K562 (cell line): ENCODE results near the gene AGMO. TPM values are rescaled to one million over a fixed set of nuclear protein-coding genes. Genes with fewer than 3 reads are reported as not detected.

Experiments
- CHD7 ChIP-seq: fragments of 200-600 bp; sonication (generic); IDR thresholded peaks from one replicate; pipeline ENCODE4 v1.6.1; 2012; ENCODE audit warnings: mild to moderate bottlenecking, low read depth, low read length, inconsistent platforms
- ETS2 ChIP-seq: IDR thresholded peaks from 2 replicates; pipeline ENCODE4 v1.6.1; 2016; ENCODE audit warnings: borderline replicate concordance, missing genetic modification characterization, mild to moderate bottlenecking, moderate library complexity, missing compliant biosample characterization; ENCODE audit not compliant: poor library complexity, severe bottlenecking
- ZNF212 ChIP-seq: fragments of 450-650 bp; formaldehyde crosslinking; IDR thresholded peaks from 2 replicates; pipeline ENCODE4 v1.4.0; 2020; ENCODE audit warnings: mild to moderate bottlenecking
- polyA plus RNA-seq, 8 experiments: library from polyadenylated mRNA; depleted of rRNA in 4 of 8; stranded (reverse) in 5 of 8; unstranded in 3 of 8; fragments of >200 nt; fragmentation: Nextera tagmentation in 2 of 8; fragmentation: Illumina TruSeq in 1 of 8; extraction: Ambion mirVana in 2 of 8; extraction: Trizol in 1 of 8; gene quantifications; 2 replicates each; pipeline versions ENCODE4 v1.2.1 to v1.2.3, GENCODE V29; 2011 to 2014; ENCODE audit warnings: inconsistent platforms in 1 of 8, missing spikeins in 1 of 8
- total RNA-seq, 7 experiments: library from RNA; depleted of rRNA in 6 of 7; stranded (reverse); fragments of >200 nt in 6 of 7; fragmentation: Illumina TruSeq in 2 of 7; extraction: Trizol in 2 of 7; gene quantifications; 2 replicates each; pipeline versions ENCODE4 v1.2.1 to v1.2.3, GENCODE V29; 2011 to 2021; ENCODE audit warnings: low replicate concordance in 1 of 7
- TF ChIP-seq, protein P1 (sequence below): fragments of 250-450 bp; sonication (Bioruptor Pico); IDR thresholded peaks from 2 replicates; pipeline ENCODE4 v1.5.0; 2020; ENCODE audit warnings: mild to moderate bottlenecking, borderline replicate concordance

Gene AGMO
- total and polyA plus RNA-seq, 9 of the 15 experiments (the other 6 are each of a cell fraction or from before 2014, with no cell fraction given) = 0.30 to 1.4 (median 0.69) TPM; not detected in 1

- TF ChIP-seq CHD7 (no peak), ZNF212 (CRISPR knock-in tag) (no peak), ETS2 (tag) (no peak)
- TF ChIP-seq, protein P1, sequence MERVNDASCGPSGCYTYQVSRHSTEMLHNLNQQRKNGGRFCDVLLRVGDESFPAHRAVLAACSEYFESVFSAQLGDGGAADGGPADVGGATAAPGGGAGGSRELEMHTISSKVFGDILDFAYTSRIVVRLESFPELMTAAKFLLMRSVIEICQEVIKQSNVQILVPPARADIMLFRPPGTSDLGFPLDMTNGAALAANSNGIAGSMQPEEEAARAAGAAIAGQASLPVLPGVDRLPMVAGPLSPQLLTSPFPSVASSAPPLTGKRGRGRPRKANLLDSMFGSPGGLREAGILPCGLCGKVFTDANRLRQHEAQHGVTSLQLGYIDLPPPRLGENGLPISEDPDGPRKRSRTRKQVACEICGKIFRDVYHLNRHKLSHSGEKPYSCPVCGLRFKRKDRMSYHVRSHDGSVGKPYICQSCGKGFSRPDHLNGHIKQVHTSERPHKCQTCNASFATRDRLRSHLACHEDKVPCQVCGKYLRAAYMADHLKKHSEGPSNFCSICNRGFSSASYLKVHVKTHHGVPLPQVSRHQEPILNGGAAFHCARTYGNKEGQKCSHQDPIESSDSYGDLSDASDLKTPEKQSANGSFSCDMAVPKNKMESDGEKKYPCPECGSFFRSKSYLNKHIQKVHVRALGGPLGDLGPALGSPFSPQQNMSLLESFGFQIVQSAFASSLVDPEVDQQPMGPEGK (CRISPR knock-in tag) = no peak
- TF ChIP-seq, all 486 proteins: peak for 0
These were observed 324.9 kb downstream of the AGMO start (continued) for GRCh38 chr7:15236952-15237351.
